Spleen (tissue), 11 donors: ENCODE data around the gene SHMT2. TPM values are rescaled to one million over a fixed set of nuclear protein-coding genes. Genes with fewer than 3 reads are reported as not detected.
A peak's percentile ranks its signal among the peaks of the same experiment; 100 is the strongest.

Experiments
- DNase-seq: peaks from one replicate; pipeline ENCODE4 v3.0.0-alpha.2; 2020
- H3K27ac ChIP-seq, 8 donors: fragments of 200-600 bp; sonication (generic) in 7 of 8; 1 replicate in 4 of 8; 2 replicates in 4 of 8; pipeline versions ENCODE4 v1.5.0 to v1.8.0; 2016 to 2021; ENCODE audit warnings: inconsistent platforms in 4 of 8, mild to moderate bottlenecking in 4 of 8, moderate library complexity in 1 of 8
- H3K27me3 ChIP-seq, 7 donors: fragments of 200-600 bp; sonication (generic) in 6 of 7; replicated peaks in 1 of 7; 1 replicate in 4 of 7; 2 replicates in 3 of 7; pipeline versions ENCODE4 v1.5.0 to v1.8.0; 2016 to 2021; ENCODE audit warnings: inconsistent platforms in 3 of 7, mild to moderate bottlenecking in 1 of 7
- H3K36me3 ChIP-seq, 6 donors: fragments of 200-600 bp; sonication (generic) in 5 of 6; 1 replicate in 4 of 6; 2 replicates in 2 of 6; pipeline versions ENCODE4 v1.5.0 to v1.8.0; 2016 to 2021; ENCODE audit warnings: inconsistent platforms in 2 of 6
- H3K4me1 ChIP-seq, 6 donors: fragments of 200-600 bp; sonication (generic) in 5 of 6; 1 replicate in 3 of 6; 2 replicates in 3 of 6; pipeline versions ENCODE4 v1.5.0 to v1.8.0; 2016 to 2021; ENCODE audit warnings: inconsistent platforms in 3 of 6
- H3K4me3 ChIP-seq, 8 donors: fragments of 200-600 bp; sonication (generic) in 7 of 8; 1 replicate in 4 of 8; 2 replicates in 4 of 8; pipeline versions ENCODE4 v1.5.0 to v1.8.0; 2016 to 2021; ENCODE audit warnings: inconsistent platforms in 4 of 8, mild to moderate bottlenecking in 4 of 8, moderate library complexity in 2 of 8
- H3K9me3 ChIP-seq, 8 donors: fragments of 200-600 bp; sonication (generic) in 7 of 8; 1 replicate in 4 of 8; 2 replicates in 4 of 8; pipeline versions ENCODE4 v1.5.0 to v1.8.0; 2016 to 2021; ENCODE audit warnings: inconsistent platforms in 4 of 8
- CTCF ChIP-seq, 11 experiments: fragments of 200-600 bp in 7 of 11; fragments of 450-650 bp in 4 of 11; sonication (generic) in 4 of 11; IDR thresholded peaks in 8 of 11; conservative IDR thresholded peaks in 3 of 11; 1 replicate in 7 of 11; 2 replicates in 4 of 11; pipeline versions ENCODE4 v1.4.0 to v1.8.0; 2016 to 2021; ENCODE audit warnings: antibody characterized with exemption in 11 of 11, inconsistent platforms in 4 of 11, mild to moderate bottlenecking in 1 of 11
- POLR2A ChIP-seq, 3 donors: fragments of 450-650 bp; IDR thresholded peaks; one replicate each; pipeline ENCODE4 v1.5.1; 2017; ENCODE audit warnings: antibody characterized with exemption in 3 of 3, mild to moderate bottlenecking in 1 of 3
- POLR2AphosphoS5 ChIP-seq, 3 donors: sonication (generic); formaldehyde crosslinking; IDR thresholded peaks; one replicate each; pipeline ENCODE4 v1.5.1; 2017; ENCODE audit warnings: antibody characterized with exemption in 3 of 3
- WGBS, 5 donors: extraction: QIAGEN DNeasy Blood & Tissue Kit in 3 of 5; methylation state at CpG; one replicate each; pipeline versions ENCODE4 v1.1.5 to v1.1.7; 2013 to 2018; 5-methylcytosine and 5-hydroxymethylcytosine counted together
- intact Hi-C: fragments of 100-400 bp; cut with DNase I; formaldehyde crosslinking; loops from one replicate; pipeline ENCODE4 v1.15.0; 2023; ENCODE audit warnings: low total_unique reads
- polyA plus RNA-seq, 3 donors: library from polyadenylated mRNA; stranded (reverse); fragments of 200-250 nt; gene quantifications; one replicate each; pipeline ENCODE4 v1.2.1, GENCODE V29; 2013
- total RNA-seq, 7 donors: library from RNA; depleted of rRNA in 3 of 7; stranded (reverse); fragments of >200 nt in 3 of 7; fragmentation: NEBNext Ultra II Directional in 4 of 7; extraction: Animal tissue kit (Norgen Biotek cat#: 25700) in 4 of 7; gene quantifications; one replicate each; pipeline versions ENCODE4 v1.1.0 to v1.2.1, GENCODE V29; 2016 to 2021
- donor health status: healthy with polysubstance abuse.
- donor health status: DM: no; HTN: no; CAD: no; lungs with moderate emphysema.
- donor health status: DM: no; HTN: no; CAD: no.
- donor health status: Bipolar disorder and iron deficiency.
- donor health status: healthy.
- donor health status: DM: no; HTN: no; CAD: no.
- donor health status: DM: yes; HTN: yes; CAD: no.

SHMT2 gene
- total and polyA plus RNA-seq, 10 donors, result 47.3 to 86.6 (median 62.9) TPM

- Histone ChIP-seq H3K36me3 (peaks cover 0 to 3% (median 0%) of the 10 kb centered on the region in 6 donors), H3K4me1 (peaks cover 58 to 76% (median 72%) of the 10 kb centered on the region in 6 donors), H3K9me3 (no peaks in the 10 kb centered on the region), H3K27ac (no peak overlapping the region), H3K4me3 (peak overlapping the region in 2 of 8 donors; percentile 3 to 77), H3K27me3 (peaks cover 0 to 89% (median 76%) of the 10 kb centered on the region in 7 donors)
- DNase-seq, result peak; percentile 76
- WGBS, 5 donors, result 7 to 10% (median 9%) methylated on average over 41 to 48 of the region's 48 CpGs
- intact Hi-C loops, result no loop called here
- TF ChIP-seq POLR2AphosphoS5 (IDR thresholded peaks at IDR 0.05) (no peak), POLR2A (IDR thresholded peaks at IDR 0.05) (no peak), CTCF (IDR thresholded peaks at IDR 0.05 in 8 of 11, conservative IDR thresholded peaks at IDR 0.05 in 3 of 11) (no peak)
These were observed 12.1 kb downstream of the SHMT2 start for GRCh38 chr12:57241402-57242310.

- 2 to 4% (median 3%) methylated on average over 14 to 18 of the region's 18 CpGs for WGBS, 5 donors
- Histone ChIP-seq H3K27ac (peak overlapping the region in 1 of 8 donors; percentile 1), H3K9me3 (no peaks in the 10 kb centered on the region), H3K27me3 (peaks cover 0 to 83% (median 70%) of the 10 kb centered on the region in 7 donors), H3K36me3 (peaks cover 0 to 5% (median 0%) of the 10 kb centered on the region in 6 donors), H3K4me1 (peaks cover 58 to 70% (median 69%) of the 10 kb centered on the region in 6 donors), H3K4me3 (peak overlapping the region in 5 of 8 donors; percentile 28 to 77 (median 32))
- TF ChIP-seq CTCF (IDR thresholded peaks at IDR 0.05 in 8 of 11, conservative IDR thresholded peaks at IDR 0.05 in 3 of 11) (no peak), POLR2AphosphoS5 (IDR thresholded peaks at IDR 0.05) (no peak), POLR2A (IDR thresholded peaks at IDR 0.05) (no peak)
- DNase-seq, result peak; percentile 83
- intact Hi-C loops, result no loop called here
These were observed 12.8 kb downstream of the SHMT2 start for GRCh38 chr12:57242329-57242690.

DNA sequence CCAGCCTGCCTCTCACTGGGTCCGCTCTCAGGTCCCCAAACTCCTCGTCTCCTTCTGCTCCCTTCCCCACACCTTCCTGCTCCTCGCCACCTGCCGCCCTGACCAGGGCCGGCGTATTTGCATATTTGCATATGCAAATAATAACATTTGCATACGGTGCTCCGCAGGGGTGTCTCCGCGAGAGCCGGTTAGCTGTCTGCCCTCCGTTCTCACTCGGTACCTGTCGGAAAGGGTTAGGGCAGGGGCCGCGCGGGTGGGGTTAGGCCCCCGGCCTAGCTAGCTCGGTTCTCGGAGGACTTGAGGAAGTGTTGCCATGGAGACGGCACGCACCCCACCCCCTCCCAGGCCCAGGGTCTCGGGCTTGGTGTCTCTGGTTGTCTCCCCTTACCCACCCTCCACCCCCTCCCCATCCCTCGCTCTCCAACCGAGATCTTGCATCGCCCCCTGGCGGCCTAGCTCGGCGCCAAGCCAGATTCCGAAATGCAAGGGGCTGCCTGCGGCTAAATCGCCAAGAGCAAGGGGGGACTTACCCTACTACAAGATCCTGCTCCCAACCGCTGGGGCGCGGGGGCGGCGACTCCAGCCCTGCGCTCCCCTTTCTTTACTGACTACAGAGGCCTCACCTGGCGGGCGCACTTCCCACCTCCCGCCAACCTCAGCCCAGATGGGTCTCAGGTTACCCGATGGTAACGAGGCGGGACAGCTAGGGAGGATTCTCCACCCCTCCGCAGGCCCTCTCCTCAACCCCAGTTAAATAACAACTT, 13.4 kb downstream of the SHMT2 start:
- H3K27ac ChIP-seq, result peak overlapping the region in 2 of 8 donors; percentile 1 to 2
- WGBS, 5 donors, result 1 to 3% (median 2%) methylated on average over 26 to 45 of the region's 45 CpGs
- H3K9me3 ChIP-seq, result no peaks in the 10 kb centered on the region
- peaks cover 0 to 77% (median 64%) of the 10 kb centered on the region in 7 donors for H3K27me3 ChIP-seq
- H3K36me3 ChIP-seq, result peaks cover 0 to 5% (median 0%) of the 10 kb centered on the region in 6 donors
- peak; percentile 34 to 82 (median 49) for TF ChIP-seq CTCF (IDR thresholded peaks at IDR 0.05 in 8 of 11, conservative IDR thresholded peaks at IDR 0.05 in 3 of 11)
- TF ChIP-seq POLR2A (IDR thresholded peaks at IDR 0.05), result no peak
- H3K4me3 ChIP-seq, result peak overlapping the region in 7 of 8 donors; percentile 15 to 77 (median 32)
- H3K4me1 ChIP-seq, result peaks cover 57 to 65% (median 63%) of the 10 kb centered on the region in 6 donors
- peak; percentile 89 for DNase-seq
- intact Hi-C loops, result no loop called here
